K562 (cell line): ENCODE results near the gene MCFD2. TPM values are rescaled to one million over a fixed set of nuclear protein-coding genes. Genes with fewer than 3 reads are reported as not detected.

Experiments
- EP300 ChIP-seq: IDR thresholded peaks from 2 replicates; pipeline ENCODE4 v1.6.1; 2012; ENCODE audit warnings: low read length, improper control_type of control experiment
- ETV6 ChIP-seq, 3 experiments: fragments of 150-350 bp in 1 of 3; sonication (generic) in 1 of 3; formaldehyde crosslinking in 1 of 3; IDR thresholded peaks; 2 replicates each; pipeline versions ENCODE4 v1.6.1 to v1.8.0; 2014 to 2022; ENCODE audit warnings: borderline replicate concordance in 2 of 3, low read depth in 2 of 3, antibody characterized with exemption in 1 of 3, low read length in 1 of 3, mild to moderate bottlenecking in 1 of 3, missing genetic modification reagents in 1 of 3
- JUND ChIP-seq, 2 experiments: IDR thresholded peaks; 2 replicates in 1 of 2; 3 replicates in 1 of 2; pipeline ENCODE4 v1.6.1; 2011; ENCODE audit warnings: borderline replicate concordance in 2 of 2, low read depth in 2 of 2, low read length in 2 of 2, improper control_type of control experiment in 1 of 2, missing biosample characterization in 1 of 2, missing genetic modification characterization in 1 of 2, missing genetic modification reagents in 1 of 2
- MAFK ChIP-seq: IDR thresholded peaks from 2 replicates; pipeline ENCODE4 v1.6.1; 2011; ENCODE audit warnings: low read length, improper control_type of control experiment
- MXI1 ChIP-seq: IDR thresholded peaks from 2 replicates; pipeline ENCODE4 v1.6.1; 2011; ENCODE audit warnings: low read depth, mild to moderate bottlenecking, improper control_type of control experiment, low read length
- SMARCA4 ChIP-seq: fragments of 450-650 bp; IDR thresholded peaks from 2 replicates; pipeline ENCODE4 v1.6.1; 2016
- SRF ChIP-seq, 2 experiments: fragments of 250-450, 450-650 bp in 1 of 2; sonication (Bioruptor Pico) in 1 of 2; sonication (generic) in 1 of 2; formaldehyde crosslinking; IDR thresholded peaks; 2 replicates each; pipeline versions ENCODE4 v1.5.0 to v1.5.1; 2020 to 2022; ENCODE audit warnings: mild to moderate bottlenecking in 1 of 2, missing genetic modification reagents in 1 of 2
- TCF3 ChIP-seq: sonication (generic); formaldehyde crosslinking; IDR thresholded peaks from 2 replicates; pipeline ENCODE4 v1.4.0; 2020; ENCODE audit warnings: mild to moderate bottlenecking, missing genetic modification reagents
- ZKSCAN8 ChIP-seq: fragments of 200-800 bp; sonication (Bioruptor generic); IDR thresholded peaks from 2 replicates; pipeline ENCODE4 v1.6.1; 2016; ENCODE audit warnings: missing genetic modification characterization, missing compliant biosample characterization
- ZNF143 ChIP-seq: sonication (generic); formaldehyde crosslinking; IDR thresholded peaks from 2 replicates; pipeline ENCODE4 v1.9.0; 2022; ENCODE audit warnings: mild to moderate bottlenecking, missing genetic modification reagents
- ZNF212 ChIP-seq: fragments of 450-650 bp; formaldehyde crosslinking; IDR thresholded peaks from 2 replicates; pipeline ENCODE4 v1.4.0; 2020; ENCODE audit warnings: mild to moderate bottlenecking
- ZNF239 ChIP-seq: fragments of 250-450 bp; sonication (Bioruptor Pico); IDR thresholded peaks from 2 replicates; pipeline ENCODE4 v1.4.0; 2020; ENCODE audit warnings: mild to moderate bottlenecking
- polyA plus RNA-seq, 8 experiments: library from polyadenylated mRNA; depleted of rRNA in 4 of 8; stranded (reverse) in 5 of 8; unstranded in 3 of 8; fragments of >200 nt; fragmentation: Nextera tagmentation in 2 of 8; fragmentation: Illumina TruSeq in 1 of 8; extraction: Ambion mirVana in 2 of 8; extraction: Trizol in 1 of 8; gene quantifications; 2 replicates each; pipeline versions ENCODE4 v1.2.1 to v1.2.3, GENCODE V29; 2011 to 2014; ENCODE audit warnings: inconsistent platforms in 1 of 8, missing spikeins in 1 of 8
- total RNA-seq, 7 experiments: library from RNA; depleted of rRNA in 6 of 7; stranded (reverse); fragments of >200 nt in 6 of 7; fragmentation: Illumina TruSeq in 2 of 7; extraction: Trizol in 2 of 7; gene quantifications; 2 replicates each; pipeline versions ENCODE4 v1.2.1 to v1.2.3, GENCODE V29; 2011 to 2021; ENCODE audit warnings: low replicate concordance in 1 of 7
- TF ChIP-seq, protein P1 (sequence below): fragments of 200-800 bp; sonication (Bioruptor generic); IDR thresholded peaks from 2 replicates; pipeline ENCODE4 v1.6.1; 2017; ENCODE audit warnings: missing genetic modification characterization, missing compliant biosample characterization
- TF ChIP-seq, protein P2 (sequence below), 2 experiments: IDR thresholded peaks; 2 replicates each; pipeline ENCODE4 v1.6.1; 2012; ENCODE audit warnings: improper control_type of control experiment in 2 of 2, low read depth in 2 of 2, low read length in 2 of 2, borderline replicate concordance in 1 of 2

The MCFD2 gene
- total and polyA plus RNA-seq, 9 of the 15 experiments (the other 6 are each of a cell fraction or from before 2014, with no cell fraction given) = 78.6 to 237 (median 123) TPM

- TF ChIP-seq, protein P1, sequence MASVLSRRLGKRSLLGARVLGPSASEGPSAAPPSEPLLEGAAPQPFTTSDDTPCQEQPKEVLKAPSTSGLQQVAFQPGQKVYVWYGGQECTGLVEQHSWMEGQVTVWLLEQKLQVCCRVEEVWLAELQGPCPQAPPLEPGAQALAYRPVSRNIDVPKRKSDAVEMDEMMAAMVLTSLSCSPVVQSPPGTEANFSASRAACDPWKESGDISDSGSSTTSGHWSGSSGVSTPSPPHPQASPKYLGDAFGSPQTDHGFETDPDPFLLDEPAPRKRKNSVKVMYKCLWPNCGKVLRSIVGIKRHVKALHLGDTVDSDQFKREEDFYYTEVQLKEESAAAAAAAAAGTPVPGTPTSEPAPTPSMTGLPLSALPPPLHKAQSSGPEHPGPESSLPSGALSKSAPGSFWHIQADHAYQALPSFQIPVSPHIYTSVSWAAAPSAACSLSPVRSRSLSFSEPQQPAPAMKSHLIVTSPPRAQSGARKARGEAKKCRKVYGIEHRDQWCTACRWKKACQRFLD (CRISPR knock-in tag) = no peak
- TF ChIP-seq TCF3 (CRISPR knock-in tag) (peak; percentile 50; the same call in 1 of the 2 replicates), SMARCA4 (peak; percentile 45; the same call in 1 of the 2 replicates), EP300 (no peak), ZNF239 (CRISPR knock-in tag) (no peak), JUND (IDR thresholded peaks at IDR 0.05; ENCODE audit: borderline replicate concordance, low read depth, low read length) (peak; percentile 82), JUND (tag; IDR thresholded peaks at IDR 0.05; ENCODE audit: borderline replicate concordance, low read depth, low read length) (peak; percentile 74; the same call in 2 of the 3 replicates), ZNF212 (CRISPR knock-in tag) (no peak), ZKSCAN8 (no peak), MXI1 (no peak), MAFK (peak; percentile 32; the same call in 1 of the 2 replicates), ETV6 (IDR thresholded peaks at IDR 0.05; ENCODE audit: borderline replicate concordance in 1 of 2, low read depth in 2 of 2, low read length in 1 of 2) (no peak), ETV6 (CRISPR knock-in tag; IDR thresholded peaks at IDR 0.05; ENCODE audit: borderline replicate concordance) (no peak), SRF (CRISPR knock-in tag; IDR thresholded peaks at IDR 0.05) (no peak), ZNF143 (CRISPR knock-in tag) (no peak)
- TF ChIP-seq, protein P2, sequence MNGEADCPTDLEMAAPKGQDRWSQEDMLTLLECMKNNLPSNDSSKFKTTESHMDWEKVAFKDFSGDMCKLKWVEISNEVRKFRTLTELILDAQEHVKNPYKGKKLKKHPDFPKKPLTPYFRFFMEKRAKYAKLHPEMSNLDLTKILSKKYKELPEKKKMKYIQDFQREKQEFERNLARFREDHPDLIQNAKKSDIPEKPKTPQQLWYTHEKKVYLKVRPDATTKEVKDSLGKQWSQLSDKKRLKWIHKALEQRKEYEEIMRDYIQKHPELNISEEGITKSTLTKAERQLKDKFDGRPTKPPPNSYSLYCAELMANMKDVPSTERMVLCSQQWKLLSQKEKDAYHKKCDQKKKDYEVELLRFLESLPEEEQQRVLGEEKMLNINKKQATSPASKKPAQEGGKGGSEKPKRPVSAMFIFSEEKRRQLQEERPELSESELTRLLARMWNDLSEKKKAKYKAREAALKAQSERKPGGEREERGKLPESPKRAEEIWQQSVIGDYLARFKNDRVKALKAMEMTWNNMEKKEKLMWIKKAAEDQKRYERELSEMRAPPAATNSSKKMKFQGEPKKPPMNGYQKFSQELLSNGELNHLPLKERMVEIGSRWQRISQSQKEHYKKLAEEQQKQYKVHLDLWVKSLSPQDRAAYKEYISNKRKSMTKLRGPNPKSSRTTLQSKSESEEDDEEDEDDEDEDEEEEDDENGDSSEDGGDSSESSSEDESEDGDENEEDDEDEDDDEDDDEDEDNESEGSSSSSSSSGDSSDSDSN (IDR thresholded peaks at IDR 0.05; ENCODE audit: borderline replicate concordance in 1 of 2, low read depth in 2 of 2, low read length in 2 of 2) = 0 out of 4 replicates have a peak, but pooled peaks of 1 of the 2 experiments have one; percentile 40
Observed at GRCh38 chr2:46954951-46955571, 39.5 kb upstream of the MCFD2 start (continued).
